ENCODE results near the gene GZMM. TPM values are rescaled to one million over a fixed set of nuclear protein-coding genes. Genes with fewer than 3 reads are reported as not detected.

The GZMM gene
- total RNA-seq, 8 experiments from 2014 or later, result 0.29 to 0.50 (median 0.33) TPM; not detected in 3

- 70 to 100% (median 88%) methylated on average over 2 to 10 of the region's 58 CpGs; no CpG with 5 or more reads in 7 of the 10 experiments for WGBS, 10 experiments
- Histone ChIP-seq H3K4me1 (replicated peaks in 1 of 2) (peaks cover 2 to 5% of the 10 kb centered on the region in 2 donors), H3K27ac (no peak overlapping the region), H3K4me3 (no peak overlapping the region)
- in situ Hi-C loops (cut with MboI; ENCODE audit: low pct_unique_long_range_greater_than_20kb in 2 of 9, low sequenced_read_pairs in 9 of 9, unreplicated experiment in 9 of 9), result no loop called here
- ATAC-seq (replicated peaks in 6 of 8), result peak in 3 of 8 experiments; percentile 5 to 11 (median 11)
These were observed 25.1 kb upstream of the GZMM start for GRCh38 chr19:518598-519231.

- no peak overlapping the region for H3K4me3 ChIP-seq
- no peak overlapping the region for H3K27ac ChIP-seq
- in situ Hi-C loops (cut with MboI; ENCODE audit: low pct_unique_long_range_greater_than_20kb in 2 of 9, low sequenced_read_pairs in 9 of 9, unreplicated experiment in 9 of 9), result no loop called here
- no peak for ATAC-seq (replicated peaks in 6 of 8)
- 100% methylated on average over 3 of the region's 45 CpGs; no CpG with 5 or more reads in 8 of the 10 experiments for WGBS, 10 experiments
- H3K4me1 ChIP-seq (replicated peaks in 1 of 2), result peaks cover 6 to 11% of the 10 kb centered on the region in 2 donors
These were observed 24.4 kb upstream of the GZMM start for GRCh38 chr19:519449-519865.

GRCh38 chr19:522726-523125, 21.1 kb upstream of the GZMM start:
- in situ Hi-C loops (cut with MboI; ENCODE audit: low pct_unique_long_range_greater_than_20kb in 2 of 9, low sequenced_read_pairs in 9 of 9, unreplicated experiment in 9 of 9), result no loop called here
- no peak for ATAC-seq (replicated peaks in 6 of 8)
- no peak overlapping the region for H3K27ac ChIP-seq
- no peak overlapping the region for H3K4me3 ChIP-seq
- peaks cover 6 to 16% of the 10 kb centered on the region in 2 donors for H3K4me1 ChIP-seq (replicated peaks in 1 of 2)
- 75 to 100% (median 87%) methylated on average over 2 to 6 of the region's 12 CpGs; no CpG with 5 or more reads in 4 of the 10 experiments for WGBS, 10 experiments

DNA sequence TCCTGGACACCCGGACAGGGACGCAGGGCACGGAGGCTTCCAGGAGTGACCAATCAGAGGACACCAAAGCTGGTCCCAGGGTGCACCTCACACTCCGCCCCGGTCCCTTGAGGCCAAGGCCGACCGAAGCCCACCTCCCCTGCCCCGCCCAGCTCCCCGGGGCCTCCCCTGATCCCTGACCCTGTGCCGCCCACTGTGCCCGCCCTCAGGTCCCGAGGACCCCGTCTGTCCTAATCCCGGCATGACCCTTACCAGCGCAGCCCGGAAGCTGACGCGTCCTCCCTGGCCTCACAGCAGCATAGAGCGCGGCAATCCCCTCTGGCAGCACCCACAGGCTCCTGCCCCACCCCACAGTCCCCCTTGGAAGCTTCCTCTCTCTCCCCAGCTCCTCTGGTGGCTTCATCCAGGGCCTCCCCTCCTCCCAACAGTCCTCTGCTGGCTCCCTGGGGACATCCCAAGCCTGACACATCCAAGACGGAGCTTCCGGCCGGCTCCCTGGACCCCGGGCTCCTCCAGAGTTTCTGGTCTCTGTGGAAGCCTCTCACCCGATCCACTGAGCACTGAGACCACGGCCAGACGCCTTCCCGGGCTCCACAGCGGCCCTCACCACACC, 19.7 kb upstream of the GZMM start:
- H3K4me3 ChIP-seq, result no peak overlapping the region
- in situ Hi-C loops (cut with MboI; ENCODE audit: low pct_unique_long_range_greater_than_20kb in 2 of 9, low sequenced_read_pairs in 9 of 9, unreplicated experiment in 9 of 9), result no loop called here
- H3K27ac ChIP-seq, result no peak overlapping the region
- 60% methylated on average over 3 of the region's 29 CpGs; no CpG with 5 or more reads in 9 of the 10 experiments for WGBS, 10 experiments
- ATAC-seq (replicated peaks in 6 of 8), result peak; percentile 4 to 72 (median 45)
- H3K4me1 ChIP-seq (replicated peaks in 1 of 2), result peaks cover 4 to 11% of the 10 kb centered on the region in 2 donors

DNA sequence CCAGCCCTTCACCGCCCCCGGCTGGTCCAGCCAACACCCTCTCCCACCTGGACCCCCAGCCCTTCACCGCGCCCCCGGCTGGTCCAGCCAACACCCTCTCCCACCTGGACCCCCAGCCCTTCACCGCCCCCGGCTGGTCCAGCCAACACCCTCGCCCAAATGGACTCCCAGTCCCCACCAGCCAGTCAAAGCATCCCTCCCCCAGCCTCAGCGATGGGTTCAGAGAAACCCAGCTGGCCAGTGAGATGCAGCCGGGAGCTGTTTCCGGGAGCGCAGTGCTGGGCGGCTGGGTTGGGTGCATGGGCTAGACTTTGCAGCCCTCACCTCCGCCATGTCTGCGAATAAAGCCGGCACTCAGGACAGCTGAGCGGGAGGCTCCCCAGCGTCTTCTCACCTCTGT, 18.8 kb upstream of the GZMM start:
- Histone ChIP-seq H3K27ac (no peak overlapping the region), H3K4me3 (no peak overlapping the region)
- no peak for ATAC-seq (replicated peaks in 6 of 8)

GRCh38 chr19:525857-526419, 17.9 kb upstream of the GZMM start:
- ATAC-seq (replicated peaks in 6 of 8), result no peak
- in situ Hi-C loops (cut with MboI; ENCODE audit: low pct_unique_long_range_greater_than_20kb in 2 of 9, low sequenced_read_pairs in 9 of 9, unreplicated experiment in 9 of 9), result no loop called here
- 52% methylated on average over 5 of the region's 13 CpGs; no CpG with 5 or more reads in 9 of the 10 experiments for WGBS, 10 experiments
- Histone ChIP-seq H3K4me3 (no peak overlapping the region), H3K4me1 (replicated peaks in 1 of 2) (peaks cover 7 to 16% of the 10 kb centered on the region in 2 donors), H3K27ac (no peak overlapping the region)

More for the DNA sequence above, 18.8 kb upstream of the GZMM start:
- peaks cover 4 to 11% of the 10 kb centered on the region in 2 donors for H3K4me1 ChIP-seq (replicated peaks in 1 of 2)
- WGBS, 10 experiments, result no CpG with 5 or more reads among the region's 18 CpGs
- in situ Hi-C loops (cut with MboI; ENCODE audit: low pct_unique_long_range_greater_than_20kb in 2 of 9, low sequenced_read_pairs in 9 of 9, unreplicated experiment in 9 of 9), result no loop called here

DNA sequence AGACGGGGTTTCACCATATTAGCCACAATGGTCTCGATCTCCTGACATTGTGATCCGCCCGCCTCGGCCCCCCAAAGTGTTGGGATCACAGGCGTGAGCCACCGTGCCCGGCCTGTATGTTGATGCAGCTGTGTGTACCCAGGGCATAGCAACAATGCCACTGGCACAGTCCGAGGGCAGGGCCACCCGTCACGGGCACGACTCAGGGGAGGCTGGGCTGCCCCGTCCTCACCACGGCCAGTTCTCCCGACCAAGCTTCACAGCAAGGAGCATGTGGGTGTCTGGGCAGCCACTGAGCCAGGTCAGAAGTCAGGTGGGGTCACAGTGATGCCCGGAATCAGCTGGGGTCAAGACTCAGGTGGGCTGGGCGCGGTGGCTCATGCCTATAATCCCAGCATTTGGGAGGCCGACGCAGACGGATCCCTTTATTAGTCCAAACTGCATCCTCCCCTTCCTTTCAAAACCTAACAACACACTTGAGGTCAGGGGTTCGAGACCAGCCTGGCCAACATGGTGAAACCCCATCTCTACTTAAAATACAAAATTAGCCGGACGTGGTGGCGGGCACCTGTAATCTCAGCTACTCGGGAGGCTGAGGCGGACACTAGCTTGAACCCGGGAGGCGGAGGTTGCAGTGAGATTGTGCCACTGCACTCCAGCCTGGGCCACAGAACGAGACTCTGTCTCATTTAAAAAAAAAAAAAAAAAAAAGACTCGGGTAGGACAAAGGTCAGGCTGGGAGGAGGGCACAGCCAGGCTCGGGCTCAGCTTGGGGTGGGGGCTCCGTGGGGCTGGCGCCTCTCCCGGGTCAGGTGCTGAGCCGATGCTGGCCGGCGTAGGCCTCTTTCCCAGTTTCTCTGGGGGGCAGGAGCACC, 13.5 kb upstream of the GZMM start:
- 33 to 100% (median 81%) methylated on average over 1 to 12 of the region's 38 CpGs; no CpG with 5 or more reads in 4 of the 10 experiments for WGBS, 10 experiments
- Histone ChIP-seq H3K4me1 (replicated peaks in 1 of 2) (peaks cover 13 to 17% of the 10 kb centered on the region in 2 donors), H3K27ac (peak overlapping the region; percentile 91 to 92), H3K4me3 (peak overlapping the region; percentile 71 to 83 (median 79))
- ATAC-seq (replicated peaks in 6 of 8), result no peak
- in situ Hi-C loops (cut with MboI; ENCODE audit: low pct_unique_long_range_greater_than_20kb in 2 of 9, low sequenced_read_pairs in 9 of 9, unreplicated experiment in 9 of 9), result no loop called here

- whole genome bisulfite sequencing, 10 experiments, result 0% methylated on average over 4 of the region's 103 CpGs; no CpG with 5 or more reads in 9 of the 10 experiments
- peak; percentile 58 to 85 (median 77) for ATAC-seq (replicated peaks in 6 of 8)
- Histone ChIP-seq H3K4me3 (peak overlapping the region; percentile 71 to 83 (median 79)), H3K27ac (peak overlapping the region; percentile 91 to 92), H3K4me1 (replicated peaks in 1 of 2) (peaks cover 13 to 14% of the 10 kb centered on the region in 2 donors)
- in situ Hi-C loops (cut with MboI; ENCODE audit: low pct_unique_long_range_greater_than_20kb in 2 of 9, low sequenced_read_pairs in 9 of 9, unreplicated experiment in 9 of 9), result no loop called here
These were observed 12.7 kb upstream of the GZMM start for GRCh38 chr19:531009-531752.

GRCh38 chr19:531753-532560, 11.9 kb upstream of the GZMM start, which contains the start of gene CDC34:
Gene CDC34, plus strand, starts transcription at chr19:531760. Its CDS starts 172 bp downstream, at chr19:531932.
- 0% methylated on average over 1 to 18 of the region's 84 CpGs; no CpG with 5 or more reads in 7 of the 10 experiments for WGBS, 10 experiments
- peak; percentile 2 to 31 (median 10) for ATAC-seq (replicated peaks in 6 of 8)
- in situ Hi-C loops (cut with MboI; ENCODE audit: low pct_unique_long_range_greater_than_20kb in 2 of 9, low sequenced_read_pairs in 9 of 9, unreplicated experiment in 9 of 9), result no loop called here
- Histone ChIP-seq H3K4me1 (replicated peaks in 1 of 2) (peaks cover 13% of the 10 kb centered on the region in 2 donors), H3K4me3 (peak within 1 kb of the TSS; percentile 71 to 83 (median 79)), H3K27ac (peak within 1 kb of the TSS; percentile 91 to 92)

DNA sequence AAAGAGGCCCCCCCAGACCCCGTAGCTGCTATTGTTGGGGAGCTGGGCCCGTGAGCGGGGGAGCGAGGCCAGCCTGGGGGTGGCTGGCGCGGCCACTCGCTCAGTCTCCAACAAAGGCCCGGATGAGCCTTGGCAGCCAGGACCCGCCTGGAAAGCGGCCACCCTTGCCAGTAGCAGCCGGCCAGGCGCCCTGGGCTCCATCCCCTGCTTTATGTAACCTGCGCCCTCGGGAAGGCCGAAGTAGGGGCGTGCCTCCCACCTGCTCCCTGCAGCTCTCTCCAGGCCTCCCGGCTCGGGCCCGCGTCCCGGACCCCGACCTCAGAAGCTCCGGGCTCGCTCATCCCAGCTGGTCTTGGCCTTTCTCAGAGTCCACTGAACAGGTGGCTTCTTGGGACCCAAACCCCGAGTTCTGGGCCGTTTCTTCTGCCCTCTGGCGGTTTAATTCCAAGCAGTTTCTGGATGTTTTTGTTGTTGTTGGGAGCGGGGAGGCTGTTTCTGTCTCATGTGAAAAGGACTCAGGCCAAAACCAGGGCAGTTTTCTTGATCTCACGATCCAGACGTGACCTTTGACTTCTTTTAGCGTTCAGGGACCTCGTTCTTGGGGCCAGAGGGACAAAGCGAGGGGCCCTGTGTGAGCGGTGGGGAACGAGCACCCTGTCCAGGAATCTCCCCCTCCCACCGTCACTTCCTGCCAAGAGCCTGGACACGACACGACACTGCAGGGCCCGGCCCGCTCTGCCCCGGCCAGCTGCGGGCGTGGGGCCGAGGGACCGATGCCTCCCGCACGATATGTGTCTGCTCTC, 11.1 kb upstream of the GZMM start:
- H3K4me1 ChIP-seq (replicated peaks in 1 of 2), result peaks cover 13% of the 10 kb centered on the region in 2 donors

More for the DNA sequence above, 11.1 kb upstream of the GZMM start:
- in situ Hi-C loops (cut with MboI; ENCODE audit: low pct_unique_long_range_greater_than_20kb in 2 of 9, low sequenced_read_pairs in 9 of 9, unreplicated experiment in 9 of 9), result no loop called here
- 0 to 2% (median 1%) methylated on average over 1 to 21 of the region's 47 CpGs; no CpG with 5 or more reads in 4 of the 10 experiments for WGBS, 10 experiments
- Histone ChIP-seq H3K27ac (peak overlapping the region; percentile 91 to 92), H3K4me3 (peak overlapping the region; percentile 71 to 83 (median 79))
- peak; percentile 16 to 34 (median 24) for ATAC-seq (replicated peaks in 6 of 8)

All from motor neuron (in vitro differentiated cells).